H1 (cell line): ENCODE measurements around the gene HS3ST5. TPM values are rescaled to one million over a fixed set of nuclear protein-coding genes. Genes with fewer than 3 reads are reported as not detected.

ENCODE experiments used
- CTCF ChIA-PET: fragments of 300-600 bp; sonication (Branson Sonifier 250); formaldehyde crosslinking; loops from one replicate; lab custom pipeline; 2021; ENCODE audit not compliant: partially characterized antibody; lab: Charles Lee
- POLR2A ChIA-PET: fragments of 300-600 bp; sonication (Branson Sonifier 250); formaldehyde crosslinking; loops from one replicate; lab custom pipeline; 2021; ENCODE audit warnings: inconsistent platforms; ENCODE audit not compliant: partially characterized antibody; lab: Charles Lee
- DNase-seq, 2 experiments: peaks; one replicate each; pipeline versions ENCODE4 v3.0.0 to v3.0.0-alpha.2; 2010 to 2022; ENCODE audit warnings: low spot score in 2 of 2, low read depth in 1 of 2, mixed read lengths in 1 of 2
- FAIRE-seq: peaks from 2 replicates; lab custom pipeline; 2011; peaks lifted over from hg19 to GRCh38; lab: Jason Lieb, UNC
- H2AFZ ChIP-seq: 2 replicates; pipeline ENCODE4 v1.8.1; 2012; ENCODE audit warnings: low read length, inconsistent platforms
- H2AK5ac ChIP-seq: 2 replicates; pipeline ENCODE4 v1.6.1; 2013; ENCODE audit warnings: low read depth, low read length
- H2BK120ac ChIP-seq: replicated peaks from 2 replicates; pipeline ENCODE3; 2013; ENCODE audit warnings: low read depth, low read length, inconsistent platforms
- H2BK12ac ChIP-seq: 2 replicates; pipeline ENCODE4 v1.6.1; 2013; ENCODE audit warnings: low read depth, low read length
- H2BK15ac ChIP-seq: 2 replicates; pipeline ENCODE4 v1.6.1; 2013; ENCODE audit warnings: low read length
- H2BK20ac ChIP-seq: 2 replicates; pipeline ENCODE4 v1.6.1; 2013; ENCODE audit warnings: low read length
- H2BK5ac ChIP-seq: 2 replicates; pipeline ENCODE4 v1.6.1; 2013; ENCODE audit warnings: low read depth, low read length
- H3K14ac ChIP-seq: 2 replicates; pipeline ENCODE4 v1.6.1; 2013; ENCODE audit warnings: inconsistent platforms; ENCODE audit not compliant: insufficient read length
- H3K18ac ChIP-seq: 2 replicates; pipeline ENCODE4 v1.6.1; 2013; ENCODE audit warnings: low read length; ENCODE audit errors: extremely low read depth
- H3K23ac ChIP-seq: 2 replicates; pipeline ENCODE4 v1.6.1; 2013; ENCODE audit warnings: inconsistent platforms; ENCODE audit not compliant: insufficient read length
- H3K23me2 ChIP-seq: 2 replicates; pipeline ENCODE4 v1.6.1; 2013; ENCODE audit warnings: low read depth, low read length
- H3K27ac ChIP-seq: 2 replicates; pipeline ENCODE4 v1.6.1; 2011; ENCODE audit warnings: low read depth, low read length, inconsistent platforms
- H3K27me3 ChIP-seq, 4 experiments: replicated peaks in 1 of 4; 1 replicate in 1 of 4; 2 replicates in 3 of 4; pipeline versions ENCODE4 v1.6.1 to v1.8.1; 2011 to 2013; ENCODE audit warnings: low read length in 3 of 4, mild to moderate bottlenecking in 3 of 4, inconsistent platforms in 2 of 4, mixed read lengths in 2 of 4, moderate library complexity in 1 of 4; ENCODE audit not compliant: control insufficient read depth in 3 of 4, insufficient read depth in 3 of 4; ENCODE audit errors: extremely low read depth in 1 of 4
- H3K36me3 ChIP-seq, 4 experiments: 2 replicates each; pipeline versions ENCODE4 v1.6.1 to v1.8.1; 2011 to 2013; ENCODE audit warnings: mild to moderate bottlenecking in 4 of 4, low read length in 3 of 4, moderate library complexity in 2 of 4, control low read depth in 1 of 4, inconsistent platforms in 1 of 4; ENCODE audit not compliant: insufficient read depth in 4 of 4, control insufficient read depth in 2 of 4
- H3K4ac ChIP-seq: replicated peaks from 2 replicates; pipeline ENCODE3; 2013; ENCODE audit warnings: low read length, low read depth, mixed read lengths, inconsistent platforms; ENCODE audit not compliant: insufficient read length
- H3K4me1 ChIP-seq, 4 experiments: replicated peaks in 1 of 4; 1 replicate in 1 of 4; 2 replicates in 3 of 4; pipeline versions ENCODE4 v1.6.1 to v1.8.1; 2011 to 2013; ENCODE audit warnings: low read length in 3 of 4, inconsistent platforms in 2 of 4, mixed read lengths in 1 of 4; ENCODE audit not compliant: insufficient read depth in 4 of 4, control insufficient read depth in 3 of 4
- H3K4me2 ChIP-seq, 2 experiments: 2 replicates each; pipeline versions ENCODE4 v1.6.1 to v1.8.1; 2011 to 2013; ENCODE audit warnings: low read depth in 2 of 2, low read length in 2 of 2, control low read depth in 1 of 2, inconsistent platforms in 1 of 2, mild to moderate bottlenecking in 1 of 2; ENCODE audit not compliant: insufficient read depth in 1 of 2
- H3K4me3 ChIP-seq, 4 experiments: fragments of 200-600, 300-600 bp in 1 of 4; sonication (generic), shearing (Covaris generic), sonication (Bioruptor Twin) in 1 of 4; 2 replicates each; pipeline versions ENCODE4 v1.5.1 to v1.8.1; 2011 to 2016; ENCODE audit warnings: low read length in 4 of 4, low read depth in 3 of 4, control low read depth in 2 of 4, inconsistent platforms in 2 of 4, mild to moderate bottlenecking in 2 of 4, mixed read lengths in 1 of 4, moderate library complexity in 1 of 4; ENCODE audit not compliant: insufficient read depth in 2 of 4; ENCODE audit errors: extremely low read depth in 1 of 4
- H3K56ac ChIP-seq: replicated peaks from 2 replicates; pipeline ENCODE3; 2013; ENCODE audit warnings: low read depth, mild to moderate bottlenecking, mixed read lengths, low read length, inconsistent platforms; ENCODE audit not compliant: insufficient read length
- H3K79me1 ChIP-seq: 2 replicates; pipeline ENCODE4 v1.6.1; 2013; ENCODE audit warnings: low read depth, low read length, control low read depth
- H3K79me2 ChIP-seq, 2 experiments: 2 replicates each; pipeline versions ENCODE4 v1.6.1 to v1.8.1; 2012 to 2013; ENCODE audit warnings: low read length in 2 of 2, mild to moderate bottlenecking in 2 of 2, inconsistent platforms in 1 of 2; ENCODE audit not compliant: insufficient read depth in 2 of 2, control insufficient read depth in 1 of 2
- H3K9ac ChIP-seq, 4 experiments: replicated peaks in 1 of 4; 1 replicate in 1 of 4; 2 replicates in 3 of 4; pipeline versions ENCODE4 v1.6.1 to v1.8.1; 2011 to 2013; ENCODE audit warnings: low read depth in 3 of 4, low read length in 3 of 4, control low read depth in 2 of 4, mild to moderate bottlenecking in 2 of 4, moderate library complexity in 2 of 4, inconsistent platforms in 1 of 4; ENCODE audit errors: extremely low read depth in 1 of 4
- H3K9me3 ChIP-seq, 2 experiments: 2 replicates each; pipeline versions ENCODE4 v1.6.1 to v1.8.1; 2012 to 2013; ENCODE audit warnings: mild to moderate bottlenecking in 2 of 2, moderate library complexity in 2 of 2, control low read depth in 1 of 2, inconsistent platforms in 1 of 2, low read depth in 1 of 2, low read length in 1 of 2, mixed read lengths in 1 of 2; ENCODE audit not compliant: insufficient read depth in 2 of 2
- H4K20me1 ChIP-seq, 2 experiments: replicated peaks in 1 of 2; 2 replicates each; pipeline versions ENCODE3 to v1.8.1; 2011 to 2013; ENCODE audit warnings: inconsistent platforms in 2 of 2, low read length in 2 of 2, mild to moderate bottlenecking in 1 of 2; ENCODE audit not compliant: insufficient read depth in 2 of 2, control insufficient read depth in 1 of 2
- H4K5ac ChIP-seq: 2 replicates; pipeline ENCODE4 v1.6.1; 2013; ENCODE audit warnings: low read length, low read depth, mixed read lengths, inconsistent platforms; ENCODE audit not compliant: insufficient read length
- H4K8ac ChIP-seq: 2 replicates; pipeline ENCODE4 v1.8.0; 2013; ENCODE audit warnings: mild to moderate bottlenecking, moderate library complexity, low read length, inconsistent platforms; ENCODE audit not compliant: insufficient read depth; ENCODE audit errors: extremely low read depth
- H4K91ac ChIP-seq: replicated peaks from 2 replicates; pipeline ENCODE3; 2013; ENCODE audit warnings: low read length, mixed read lengths, inconsistent platforms; ENCODE audit not compliant: insufficient read length
- CTBP2 ChIP-seq: IDR thresholded peaks from 2 replicates; pipeline ENCODE4 v1.7.0; 2011; ENCODE audit warnings: borderline replicate concordance, mild to moderate bottlenecking, moderate library complexity, mixed read lengths, low read length; ENCODE audit not compliant: insufficient read depth, insufficient read length
- SAP30 ChIP-seq: fragments of 300-600 bp; sonication (generic); IDR thresholded peaks from 2 replicates; pipeline ENCODE4 v1.7.1; 2012; ENCODE audit warnings: low read length, moderate library complexity, mild to moderate bottlenecking, inconsistent platforms; ENCODE audit not compliant: insufficient read depth, insufficient replicate concordance
- WGBS, 2 experiments: shearing (Covaris generic) in 1 of 2; methylation state at CpG; one replicate each; pipeline versions ENCODE4 v1.1.6 to v1.1.7; 2013 to 2015; ENCODE audit warnings: low lambda C conversion rate in 2 of 2, mixed read lengths in 2 of 2, inconsistent platforms in 1 of 2, low coverage in 1 of 2, missing lambda C conversion rate in 1 of 2; ENCODE audit not compliant: insufficient replicate concordance in 2 of 2, insufficient coverage in 1 of 2, insufficient read length in 1 of 2; ENCODE audit errors: extremely low coverage in 1 of 2, missing lambda C conversion rate in 1 of 2; 5-methylcytosine and 5-hydroxymethylcytosine counted together
- polyA plus RNA-seq, 7 experiments: library from polyadenylated mRNA; depleted of rRNA in 3 of 7; stranded (reverse) in 5 of 7; unstranded in 2 of 7; fragments of >200 nt in 5 of 7; fragments of 200-250 nt in 2 of 7; gene quantifications; 1 replicate in 5 of 7; 2 replicates in 1 of 7; 4 replicates in 1 of 7; pipeline versions ENCODE4 v1.2.1 to v1.2.3, GENCODE V29; 2011 to 2013; ENCODE audit warnings: missing spikeins in 2 of 7, mixed read lengths in 2 of 7
- total RNA-seq: library from RNA; stranded (reverse); fragmentation: NEBNext Ultra II Directional; extraction: Animal tissue kit (Norgen Biotek cat#: 25700); gene quantifications from 2 replicates; pipeline ENCODE4 v1.2.1, GENCODE V29; 2021

HS3ST5 gene
- total and polyA plus RNA-seq, 2 of the 8 experiments (the other 6 are each of a cell fraction or from before 2014, with no cell fraction given) = 1.2 to 9.9 TPM

DNA sequence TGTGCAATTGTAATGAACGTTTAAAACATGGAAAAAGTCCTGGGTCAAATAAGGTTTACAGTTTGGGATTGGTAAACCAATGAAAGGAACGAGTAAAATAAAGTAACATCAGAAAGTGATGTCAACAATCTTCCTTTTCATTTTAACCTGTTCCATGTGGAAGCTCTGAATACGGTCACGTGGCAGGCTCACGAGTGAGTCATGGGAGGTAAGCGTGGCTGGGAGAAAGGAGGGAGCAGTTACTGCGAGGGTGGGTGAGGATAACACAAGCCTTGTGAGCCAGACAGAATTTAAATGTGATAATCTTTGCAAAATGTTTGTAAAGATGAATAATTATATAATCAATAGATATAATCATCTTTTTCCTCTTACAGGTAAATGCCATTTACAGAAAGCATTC, 200.6 kb downstream of the HS3ST5 start:
- Histone ChIP-seq H2BK12ac (no peak overlapping the region), H2AFZ (no peak overlapping the region), H4K8ac (no peak overlapping the region), H3K36me3 (peaks cover 0 to 3% (median 1%) of the 10 kb centered on the region in 4 experiments; a peak in 2 of 8 replicates), H3K23ac (no peak overlapping the region), H3K27ac (no peak overlapping the region), H3K4ac (no peak overlapping the region), H2BK120ac (no peak overlapping the region), H2BK5ac (no peak overlapping the region), H4K91ac (no peak overlapping the region), H3K79me1 (no peaks in the 10 kb centered on the region; the same call in 1 of the 2 replicates), H4K5ac (no peak overlapping the region), H3K9ac (no peak overlapping the region), H3K14ac (no peak overlapping the region), H2AK5ac (no peak overlapping the region), H3K9me3 (peaks cover 3 to 4% of the 10 kb centered on the region in 2 experiments; a peak in 2 of 4 replicates), H3K23me2 (no peaks in the 10 kb centered on the region), H3K27me3 (peaks cover 0 to 1% (median 0%) of the 10 kb centered on the region in 4 experiments; a peak in 1 of 7 replicates), H3K4me2 (no peak overlapping the region), H3K79me2 (no peaks in the 10 kb centered on the region), H2BK15ac (no peak overlapping the region), H3K4me3 (no peak overlapping the region), H3K18ac (no peak overlapping the region), H4K20me1 (no peaks in the 10 kb centered on the region), H2BK20ac (no peak overlapping the region), H3K56ac (no peak overlapping the region), H3K4me1 (peaks cover 0 to 10% (median 8%) of the 10 kb centered on the region in 4 experiments; a peak in 6 of 7 replicates)
- ChIA-PET CTCF (interaction anchor here (0.7 to 1.4 kb wide), 4 partner anchors 34 to 164 kb away, joined by 3 to 6 read pairs (median 3); no protein-coding TSS in a partner anchor), POLR2A (no interaction called here)
- FAIRE-seq (no peak), DNase-seq (no peak)
- TF ChIP-seq SAP30 = no peak
- TF ChIP-seq CTBP2 = no peak
- WGBS, 2 experiments = 85% methylated on average over 7 of the region's 7 CpGs; no CpG with 5 or more reads in 1 of the 2 experiments
